Activated gamma-delta T cell (primary cell): ENCODE results near the gene KLF5.
"Not testable (repeated sequence)": the region's sequence is repeated elsewhere in the genome, so short reads cannot be mapped to it uniquely, and the experiment has no call there.

Experiments used
- DNase-seq: peaks from one replicate; lab custom pipeline; 2025; lab: John Stamatoyannopoulos, UW

KLF5 gene

GRCh38 chr13:73088332-73088935 is 29.6 kb downstream of the KLF5 start:
- DNase-seq = no peak

DNA sequence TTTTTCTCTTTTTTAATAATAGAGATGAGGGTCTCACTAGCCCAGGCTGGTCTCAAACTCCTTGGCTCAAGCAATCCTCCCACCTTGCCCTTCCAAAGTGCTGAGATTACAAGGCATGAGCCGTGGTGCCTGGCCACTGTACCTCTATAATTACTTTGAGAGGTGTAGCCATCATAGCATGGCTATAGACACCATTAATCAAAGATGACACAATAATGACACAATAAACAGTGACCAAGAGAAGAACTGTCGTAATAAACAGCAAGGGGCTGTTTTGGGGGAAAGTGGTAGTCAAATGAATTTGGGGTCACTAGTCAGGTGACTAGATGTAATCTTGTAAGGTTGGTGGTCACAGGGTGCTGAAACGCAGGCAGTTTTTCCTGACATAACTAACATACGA is 30.4 kb downstream of the KLF5 start:
- no peak for DNase-seq

DNA sequence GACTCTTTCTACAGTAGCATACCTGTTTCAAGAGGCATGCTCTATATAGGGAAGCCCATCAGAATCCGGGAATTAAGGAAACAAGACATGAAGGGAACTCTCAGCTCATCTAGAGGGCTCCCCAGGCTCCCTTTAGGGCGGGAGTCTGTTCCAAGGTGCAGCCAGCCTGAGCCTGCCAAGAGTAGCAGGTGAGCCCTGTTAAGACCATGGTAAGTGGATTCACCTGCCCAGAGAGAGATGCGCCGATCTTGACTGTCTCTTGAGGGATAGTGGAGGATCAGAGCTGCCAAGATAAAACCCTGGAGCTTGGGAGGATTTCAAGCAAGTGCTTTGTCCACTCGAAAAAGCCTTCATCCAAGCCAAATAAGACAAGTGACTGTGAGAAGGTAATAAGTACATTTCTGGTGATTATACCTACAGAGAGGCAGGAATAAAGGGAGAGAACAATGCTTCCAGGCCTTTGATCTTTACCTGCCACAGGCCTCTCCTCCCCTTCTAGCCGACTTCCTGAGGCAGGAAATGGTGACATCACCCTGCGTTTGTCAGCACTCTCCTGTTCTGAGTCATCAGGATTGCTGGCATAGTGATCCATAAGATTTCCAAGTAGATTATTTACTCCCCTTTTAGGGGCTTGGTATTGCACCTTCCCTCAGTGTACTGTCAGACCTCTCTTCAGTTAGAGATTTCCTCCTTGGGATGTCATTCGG is 31.5 kb downstream of the KLF5 start:
- no peak for DNase-seq

- no peak for DNase-seq
Measured at GRCh38 chr13:73090823-73091187, 32.0 kb downstream of the KLF5 start.

DNA sequence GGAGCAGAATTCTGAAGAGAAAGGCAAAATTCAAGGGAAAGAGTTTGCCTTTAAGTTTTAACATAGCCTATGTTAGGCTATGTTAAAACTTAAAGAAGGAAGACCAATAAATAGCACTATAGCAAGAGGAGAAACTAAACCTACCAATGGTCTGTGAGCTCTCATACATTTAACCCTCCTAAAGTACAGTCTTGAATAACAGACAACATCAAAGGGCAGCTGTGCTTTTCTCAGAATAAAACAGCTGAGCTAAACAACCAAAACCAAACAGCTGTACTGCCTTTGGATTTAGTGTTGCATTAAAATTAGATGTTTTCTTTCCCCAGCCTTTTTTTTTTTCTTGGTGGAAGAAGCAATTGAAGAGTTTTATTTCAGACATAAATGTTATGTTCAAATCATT is 34.0 kb downstream of the KLF5 start:
- no peak for DNase-seq

DNA sequence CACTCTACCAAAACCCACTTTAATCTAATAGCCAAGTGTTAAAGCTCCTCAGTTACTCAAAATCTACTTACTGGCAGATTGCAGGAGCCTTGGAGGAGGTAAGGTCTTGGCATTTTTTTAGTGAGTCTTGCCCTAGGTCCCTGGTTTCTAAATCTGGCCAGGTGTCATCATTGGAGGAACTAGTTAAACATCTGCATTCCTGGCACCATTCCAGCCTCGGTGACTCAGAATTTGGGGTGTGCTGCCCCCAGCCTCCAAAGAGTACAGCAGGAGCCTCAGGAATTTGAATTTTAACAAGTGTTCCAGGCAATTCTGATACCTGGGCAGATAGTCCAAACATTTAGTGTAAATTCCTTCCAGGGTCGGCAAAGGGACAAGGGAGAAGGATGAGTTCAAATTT is 37.4 kb downstream of the KLF5 start:
- no peak for DNase-seq

- no peak for DNase-seq
Measured at GRCh38 chr13:73096638-73097037, 37.8 kb downstream of the KLF5 start.

- not testable (repeated sequence) for DNase-seq
Measured at GRCh38 chr13:73100781-73101180, 42.0 kb downstream of the KLF5 start.

- DNase-seq = no peak
Measured at GRCh38 chr13:73101351-73102007, 42.7 kb downstream of the KLF5 start.

DNA sequence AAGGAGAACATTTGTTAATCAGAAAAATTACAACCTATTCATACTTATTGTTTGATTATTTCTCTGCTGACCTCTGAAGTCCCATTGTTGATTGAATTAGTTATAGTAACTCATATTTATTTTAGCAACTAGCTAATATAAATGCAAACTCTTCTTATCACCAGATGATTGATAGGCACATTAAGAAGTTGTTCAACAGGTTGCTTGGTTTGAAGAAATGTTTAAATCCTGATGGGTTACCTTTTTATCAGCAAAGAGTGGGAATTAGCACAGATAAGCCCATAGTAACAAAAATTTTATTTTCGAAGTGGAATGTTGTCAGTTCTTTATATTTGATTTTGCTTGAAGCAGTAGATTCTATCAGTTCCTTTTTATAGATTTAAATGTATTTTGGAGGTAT is 44.4 kb downstream of the KLF5 start:
- DNase-seq = no peak

GRCh38 chr13:73106513-73107178 is 47.8 kb downstream of the KLF5 start:
- no peak for DNase-seq

DNA sequence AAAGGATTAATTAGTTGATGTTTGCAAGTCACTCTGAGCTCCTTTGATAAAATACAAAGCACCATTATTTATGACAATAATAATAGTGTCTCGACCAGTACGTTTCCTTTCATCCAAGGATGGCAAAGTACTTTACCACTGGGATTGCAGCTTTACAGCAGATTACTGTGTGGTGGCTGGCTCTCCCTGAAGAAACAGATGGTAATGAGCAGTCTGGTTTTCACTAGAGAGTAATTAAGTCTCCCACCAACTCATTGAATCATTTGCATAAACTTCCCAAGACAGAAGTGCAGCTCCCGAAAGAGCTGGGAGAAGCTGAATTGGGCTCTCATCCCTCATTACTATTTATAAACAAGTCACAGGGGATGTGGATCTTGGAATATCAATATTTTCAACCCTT is 48.7 kb downstream of the KLF5 start:
- no peak for DNase-seq

DNA sequence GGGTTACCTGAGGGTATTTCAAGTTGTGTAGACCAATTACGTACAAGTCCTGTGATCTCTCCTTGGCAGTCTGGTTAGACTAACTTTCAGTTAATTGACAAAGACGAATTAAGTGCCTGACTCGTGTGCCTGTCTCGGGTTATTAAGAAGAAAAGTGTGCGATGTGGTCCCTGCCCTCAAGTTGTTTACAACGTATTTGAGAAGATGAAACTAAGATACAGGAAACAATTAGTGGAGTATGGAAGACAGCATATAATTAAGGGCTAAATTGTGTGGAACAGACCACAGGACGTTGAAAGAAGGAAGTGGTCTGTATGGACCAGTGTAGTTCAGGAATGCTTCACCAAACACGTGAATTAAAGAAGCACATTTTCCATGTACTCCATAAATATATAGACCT is 49.2 kb downstream of the KLF5 start:
- DNase-seq = no peak

DNA sequence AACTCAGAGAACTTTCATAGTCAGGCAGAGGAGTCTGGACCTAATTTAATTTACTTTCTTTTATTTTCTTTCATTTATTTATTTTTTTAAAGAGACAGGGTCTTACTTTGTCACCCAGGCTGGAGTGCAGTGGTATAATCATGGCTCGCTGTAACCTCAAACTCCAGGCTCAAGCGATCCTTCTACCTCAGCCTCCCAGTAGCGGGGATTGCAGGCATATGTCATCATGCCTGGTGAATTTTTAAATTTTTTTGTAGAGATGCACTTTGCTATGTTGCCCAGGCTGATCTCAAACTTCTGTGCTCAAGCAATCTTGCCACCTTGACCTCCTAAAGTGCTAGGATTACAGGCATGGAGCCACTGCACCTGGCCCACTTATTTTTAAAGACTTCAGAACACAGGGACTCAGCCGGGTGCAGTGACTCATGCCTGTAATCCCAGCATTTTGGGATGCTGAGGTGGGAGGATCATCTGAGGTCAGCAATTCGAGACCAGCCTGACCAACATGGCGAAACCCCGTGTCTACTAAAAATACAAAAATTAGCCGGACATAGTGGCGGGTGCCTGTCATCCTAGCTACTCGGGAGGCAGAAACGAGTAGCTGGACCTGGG is 50.6 kb downstream of the KLF5 start:
- DNase-seq = no peak

DNA sequence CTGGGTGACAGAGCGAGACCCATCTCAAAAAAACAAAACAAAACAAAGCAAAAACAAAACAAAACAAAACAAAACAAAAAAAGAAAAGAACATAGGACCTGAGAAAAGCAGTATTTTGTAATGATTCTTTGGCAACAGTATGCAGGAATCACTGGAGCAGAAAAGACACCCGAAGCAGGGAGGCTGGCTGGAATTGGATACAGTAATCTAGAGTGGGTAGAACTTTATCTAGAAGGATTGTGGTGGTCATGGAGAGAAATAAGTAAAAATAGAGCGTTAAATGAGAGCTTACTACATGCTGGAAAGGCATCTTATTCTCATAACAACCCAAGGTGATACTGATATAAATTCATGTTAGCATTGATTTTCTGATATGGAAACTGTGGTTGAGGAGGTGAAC is 51.2 kb downstream of the KLF5 start:
- DNase-seq = no peak

GRCh38 chr13:73110814-73111213 is 52.0 kb downstream of the KLF5 start:
- DNase-seq = no peak

DNA sequence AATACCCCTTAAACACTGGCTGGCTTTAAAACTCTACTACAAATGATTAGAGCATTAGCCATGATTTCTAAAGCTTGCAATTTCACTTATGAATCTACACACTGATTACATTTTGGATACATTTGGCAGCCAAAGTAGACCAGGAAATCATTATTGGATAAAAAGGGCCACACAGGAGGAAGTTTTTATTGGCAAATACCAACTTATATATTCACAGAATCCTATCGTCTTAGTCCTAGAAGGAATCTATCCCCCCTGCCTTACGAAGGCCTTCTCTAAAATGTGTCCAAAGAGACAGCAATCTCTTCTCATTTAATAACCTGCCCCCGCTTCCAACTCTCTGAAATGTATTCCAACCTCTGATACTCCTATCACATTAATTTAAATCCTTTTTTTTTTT is 52.5 kb downstream of the KLF5 start:
- no peak for DNase-seq

- DNase-seq = no peak
Measured at GRCh38 chr13:73119612-73120011, 60.8 kb downstream of the KLF5 start.
